GM13977 (cell line): ENCODE measurements around the gene MAN2C1.
"Not testable (repeated sequence)": the region's sequence is repeated elsewhere in the genome, so short reads cannot be mapped to it uniquely, and the experiment has no call there.

Source experiments
- DNase-seq: peaks from one replicate; pipeline ENCODE4 v3.0.0; 2012; ENCODE audit warnings: low spot score
- CTCF ChIP-seq: IDR thresholded peaks from 2 replicates; pipeline ENCODE4 v1.5.1; 2012; ENCODE audit warnings: mild to moderate bottlenecking, control low read depth; ENCODE audit not compliant: insufficient read depth; ENCODE audit errors: extremely low read depth, missing control alignments
- in situ Hi-C: fragments of 300-500 bp; cut with MboI; formaldehyde crosslinking; loops from one replicate; pipeline ENCODE4 v1.12.0; 2022; ENCODE audit warnings: low sequenced_read_pairs, low pct_unique_long_range_greater_than_20kb, mixed read lengths, inconsistent platforms; ENCODE audit not compliant: unreplicated experiment

Gene MAN2C1

DNA sequence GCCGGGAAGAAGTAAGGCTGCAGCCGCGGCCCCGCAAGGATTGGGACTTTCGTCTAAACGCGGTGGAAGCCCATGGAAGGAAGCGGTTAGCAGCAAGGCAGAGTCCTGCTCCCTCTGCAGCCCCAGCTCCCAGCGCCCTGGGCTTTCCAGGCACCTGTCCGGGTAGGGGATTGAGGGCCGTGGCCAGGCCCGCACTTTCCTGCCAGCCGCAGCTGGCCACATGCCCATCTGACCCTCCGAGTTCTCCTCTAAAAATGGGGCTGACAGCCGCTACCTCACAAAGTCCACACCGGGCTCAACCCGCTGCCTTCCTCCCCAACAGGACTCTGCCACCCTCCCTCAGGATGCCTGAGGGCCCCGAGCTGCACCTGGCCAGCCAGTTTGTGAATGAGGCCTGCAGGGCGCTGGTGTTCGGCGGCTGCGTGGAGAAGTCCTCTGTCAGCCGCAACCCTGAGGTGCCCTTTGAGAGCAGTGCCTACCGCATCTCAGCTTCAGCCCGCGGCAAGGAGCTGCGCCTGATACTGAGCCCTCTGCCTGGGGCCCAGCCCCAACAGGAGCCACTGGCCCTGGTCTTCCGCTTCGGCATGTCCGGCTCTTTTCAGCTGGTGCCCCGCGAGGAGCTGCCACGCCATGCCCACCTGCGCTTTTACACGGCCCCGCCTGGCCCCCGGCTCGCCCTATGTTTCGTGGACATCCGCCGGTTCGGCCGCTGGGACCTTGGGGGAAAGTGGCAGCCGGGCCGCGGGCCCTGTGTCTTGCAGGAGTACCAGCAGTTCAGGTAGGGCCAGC lies 19.7 kb downstream of the MAN2C1 start:
- in situ Hi-C loops: no loop called here
- DNase-seq: peak; percentile 25
- TF ChIP-seq CTCF: no peak

DNA sequence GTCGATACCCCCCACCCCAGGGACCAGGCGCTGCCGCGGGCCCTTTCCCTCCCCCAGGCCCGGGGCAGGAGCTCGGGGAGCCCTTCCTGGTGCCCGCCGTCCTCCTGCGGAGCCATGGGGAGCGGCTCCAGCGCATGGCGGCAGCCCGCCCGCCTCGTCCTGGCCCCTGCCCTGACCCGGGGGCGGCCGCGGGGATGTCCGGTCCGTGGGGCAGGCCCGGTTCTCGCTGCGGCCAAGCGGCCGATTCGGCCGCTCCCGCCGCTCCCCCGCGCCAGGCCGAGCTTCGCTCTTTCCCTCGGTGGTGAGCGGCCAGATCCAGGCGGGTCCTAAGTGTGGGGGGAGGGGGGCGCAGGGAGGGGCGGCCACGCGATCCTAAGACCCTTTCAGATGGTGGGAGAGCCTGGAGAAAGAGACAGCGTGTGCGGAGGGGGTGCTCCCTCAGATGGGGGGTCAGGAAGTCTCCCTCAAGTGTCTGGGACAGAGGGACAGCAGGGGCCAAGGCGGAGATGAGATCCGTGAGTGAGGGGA lies 20.3 kb downstream of the MAN2C1 start:
- in situ Hi-C loops: no loop called here
- TF ChIP-seq CTCF: no peak
- DNase-seq: peak; percentile 55

GRCh38 chr15:75347222-75348033 lies 21.0 kb downstream of the MAN2C1 start:
- peak; percentile 76 for DNase-seq

DNA sequence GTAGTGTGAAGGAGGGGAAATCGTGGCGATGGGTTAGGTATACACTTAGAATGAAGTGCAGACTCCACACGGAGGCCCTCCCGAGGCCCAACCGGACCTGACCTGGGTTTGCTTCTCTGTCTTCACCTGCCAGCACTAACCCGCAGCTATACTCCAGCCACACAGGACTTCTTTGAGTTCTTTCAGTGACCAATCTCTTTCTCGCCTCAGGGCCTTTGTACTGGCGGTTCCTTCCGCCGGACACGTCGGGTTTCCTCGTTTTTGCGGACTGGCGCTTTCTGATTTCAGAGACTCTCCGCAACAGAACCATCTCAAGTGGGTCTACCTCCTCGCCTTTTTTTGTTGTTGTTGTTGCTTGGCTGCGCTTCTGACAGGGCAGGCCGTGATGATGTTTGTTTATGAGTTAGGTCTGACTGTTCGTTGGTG lies 21.6 kb downstream of the MAN2C1 start, which contains the start of gene NEIL1:
Gene NEIL1, plus strand, starts transcription at position 244 of the 426 bp plus-strand sequence. CDS start 1,867 bp downstream, outside the sequence.
- DNase-seq: no peak
- in situ Hi-C loops: no loop called here
- TF ChIP-seq CTCF: no peak

More at GRCh38 chr15:75347222-75348033, 21.0 kb downstream of the MAN2C1 start:
- TF ChIP-seq CTCF: no peak
- in situ Hi-C loops: no loop called here

DNA sequence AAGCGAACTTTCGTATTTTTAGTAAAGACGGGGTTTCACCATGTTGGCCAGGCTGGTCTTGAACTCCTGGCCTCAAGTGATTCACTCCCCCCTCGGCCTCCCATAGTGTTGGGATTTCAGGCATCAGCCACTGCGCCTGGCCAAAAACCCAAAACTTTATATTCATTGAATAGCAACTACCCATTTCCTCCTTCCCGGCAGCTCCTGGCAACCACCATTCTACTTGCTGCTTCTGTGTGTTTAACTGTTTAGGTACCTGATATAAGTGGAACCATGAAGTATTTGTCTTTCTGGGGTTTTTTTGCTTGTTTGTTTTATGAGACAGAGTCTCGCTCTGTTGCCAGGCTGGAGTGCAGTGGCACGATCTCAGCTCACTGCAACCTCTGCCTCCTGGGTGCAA lies 24.5 kb downstream of the MAN2C1 start:
- in situ Hi-C loops: not testable (repeated sequence)

GRCh38 chr15:75342221-75342620 lies 26.2 kb downstream of the MAN2C1 start:
- DNase-seq: no peak
- no peak for TF ChIP-seq CTCF
- in situ Hi-C loops: no loop called here

More for the DNA sequence above, 24.5 kb downstream of the MAN2C1 start:
- DNase-seq: not testable (repeated sequence)
